H1 (cell line): ENCODE results near the gene KDM2A. TPM values are rescaled to one million over a fixed set of nuclear protein-coding genes. Genes with fewer than 3 reads are reported as not detected.

Experiments
- CTCF ChIA-PET: fragments of 300-600 bp; sonication (Branson Sonifier 250); formaldehyde crosslinking; loops from one replicate; lab custom pipeline; 2021; ENCODE audit not compliant: partially characterized antibody; lab: Charles Lee
- POLR2A ChIA-PET: fragments of 300-600 bp; sonication (Branson Sonifier 250); formaldehyde crosslinking; loops from one replicate; lab custom pipeline; 2021; ENCODE audit warnings: inconsistent platforms; ENCODE audit not compliant: partially characterized antibody; lab: Charles Lee
- DNase-seq, 2 experiments: peaks; one replicate each; pipeline versions ENCODE4 v3.0.0 to v3.0.0-alpha.2; 2010 to 2022; ENCODE audit warnings: low spot score in 2 of 2, low read depth in 1 of 2, mixed read lengths in 1 of 2
- FAIRE-seq: peaks from 2 replicates; lab custom pipeline; 2011; peaks lifted over from hg19 to GRCh38; lab: Jason Lieb, UNC
- H2AFZ ChIP-seq: 2 replicates; pipeline ENCODE4 v1.8.1; 2012; ENCODE audit warnings: low read length, inconsistent platforms
- H2AK5ac ChIP-seq: 2 replicates; pipeline ENCODE4 v1.6.1; 2013; ENCODE audit warnings: low read depth, low read length
- H2BK120ac ChIP-seq: replicated peaks from 2 replicates; pipeline ENCODE3; 2013; ENCODE audit warnings: low read depth, low read length, inconsistent platforms
- H2BK12ac ChIP-seq: 2 replicates; pipeline ENCODE4 v1.6.1; 2013; ENCODE audit warnings: low read depth, low read length
- H2BK15ac ChIP-seq: 2 replicates; pipeline ENCODE4 v1.6.1; 2013; ENCODE audit warnings: low read length
- H2BK20ac ChIP-seq: 2 replicates; pipeline ENCODE4 v1.6.1; 2013; ENCODE audit warnings: low read length
- H2BK5ac ChIP-seq: 2 replicates; pipeline ENCODE4 v1.6.1; 2013; ENCODE audit warnings: low read depth, low read length
- H3K14ac ChIP-seq: 2 replicates; pipeline ENCODE4 v1.6.1; 2013; ENCODE audit warnings: inconsistent platforms; ENCODE audit not compliant: insufficient read length
- H3K18ac ChIP-seq: 2 replicates; pipeline ENCODE4 v1.6.1; 2013; ENCODE audit warnings: low read length; ENCODE audit errors: extremely low read depth
- H3K23ac ChIP-seq: 2 replicates; pipeline ENCODE4 v1.6.1; 2013; ENCODE audit warnings: inconsistent platforms; ENCODE audit not compliant: insufficient read length
- H3K23me2 ChIP-seq: 2 replicates; pipeline ENCODE4 v1.6.1; 2013; ENCODE audit warnings: low read depth, low read length
- H3K27ac ChIP-seq: 2 replicates; pipeline ENCODE4 v1.6.1; 2011; ENCODE audit warnings: low read depth, low read length, inconsistent platforms
- H3K27me3 ChIP-seq, 4 experiments: replicated peaks in 1 of 4; 1 replicate in 1 of 4; 2 replicates in 3 of 4; pipeline versions ENCODE4 v1.6.1 to v1.8.1; 2011 to 2013; ENCODE audit warnings: low read length in 3 of 4, mild to moderate bottlenecking in 3 of 4, inconsistent platforms in 2 of 4, mixed read lengths in 2 of 4, moderate library complexity in 1 of 4; ENCODE audit not compliant: control insufficient read depth in 3 of 4, insufficient read depth in 3 of 4; ENCODE audit errors: extremely low read depth in 1 of 4
- H3K36me3 ChIP-seq, 4 experiments: 2 replicates each; pipeline versions ENCODE4 v1.6.1 to v1.8.1; 2011 to 2013; ENCODE audit warnings: mild to moderate bottlenecking in 4 of 4, low read length in 3 of 4, moderate library complexity in 2 of 4, control low read depth in 1 of 4, inconsistent platforms in 1 of 4; ENCODE audit not compliant: insufficient read depth in 4 of 4, control insufficient read depth in 2 of 4
- H3K4ac ChIP-seq: replicated peaks from 2 replicates; pipeline ENCODE3; 2013; ENCODE audit warnings: low read length, low read depth, mixed read lengths, inconsistent platforms; ENCODE audit not compliant: insufficient read length
- H3K4me1 ChIP-seq, 4 experiments: replicated peaks in 1 of 4; 1 replicate in 1 of 4; 2 replicates in 3 of 4; pipeline versions ENCODE4 v1.6.1 to v1.8.1; 2011 to 2013; ENCODE audit warnings: low read length in 3 of 4, inconsistent platforms in 2 of 4, mixed read lengths in 1 of 4; ENCODE audit not compliant: insufficient read depth in 4 of 4, control insufficient read depth in 3 of 4
- H3K4me2 ChIP-seq, 2 experiments: 2 replicates each; pipeline versions ENCODE4 v1.6.1 to v1.8.1; 2011 to 2013; ENCODE audit warnings: low read depth in 2 of 2, low read length in 2 of 2, control low read depth in 1 of 2, inconsistent platforms in 1 of 2, mild to moderate bottlenecking in 1 of 2; ENCODE audit not compliant: insufficient read depth in 1 of 2
- H3K4me3 ChIP-seq, 4 experiments: fragments of 200-600, 300-600 bp in 1 of 4; sonication (generic), shearing (Covaris generic), sonication (Bioruptor Twin) in 1 of 4; 2 replicates each; pipeline versions ENCODE4 v1.5.1 to v1.8.1; 2011 to 2016; ENCODE audit warnings: low read length in 4 of 4, low read depth in 3 of 4, control low read depth in 2 of 4, inconsistent platforms in 2 of 4, mild to moderate bottlenecking in 2 of 4, mixed read lengths in 1 of 4, moderate library complexity in 1 of 4; ENCODE audit not compliant: insufficient read depth in 2 of 4; ENCODE audit errors: extremely low read depth in 1 of 4
- H3K56ac ChIP-seq: replicated peaks from 2 replicates; pipeline ENCODE3; 2013; ENCODE audit warnings: low read depth, mild to moderate bottlenecking, mixed read lengths, low read length, inconsistent platforms; ENCODE audit not compliant: insufficient read length
- H3K79me1 ChIP-seq: 2 replicates; pipeline ENCODE4 v1.6.1; 2013; ENCODE audit warnings: low read depth, low read length, control low read depth
- H3K79me2 ChIP-seq, 2 experiments: 2 replicates each; pipeline versions ENCODE4 v1.6.1 to v1.8.1; 2012 to 2013; ENCODE audit warnings: low read length in 2 of 2, mild to moderate bottlenecking in 2 of 2, inconsistent platforms in 1 of 2; ENCODE audit not compliant: insufficient read depth in 2 of 2, control insufficient read depth in 1 of 2
- H3K9ac ChIP-seq, 4 experiments: replicated peaks in 1 of 4; 1 replicate in 1 of 4; 2 replicates in 3 of 4; pipeline versions ENCODE4 v1.6.1 to v1.8.1; 2011 to 2013; ENCODE audit warnings: low read depth in 3 of 4, low read length in 3 of 4, control low read depth in 2 of 4, mild to moderate bottlenecking in 2 of 4, moderate library complexity in 2 of 4, inconsistent platforms in 1 of 4; ENCODE audit errors: extremely low read depth in 1 of 4
- H3K9me3 ChIP-seq, 2 experiments: 2 replicates each; pipeline versions ENCODE4 v1.6.1 to v1.8.1; 2012 to 2013; ENCODE audit warnings: mild to moderate bottlenecking in 2 of 2, moderate library complexity in 2 of 2, control low read depth in 1 of 2, inconsistent platforms in 1 of 2, low read depth in 1 of 2, low read length in 1 of 2, mixed read lengths in 1 of 2; ENCODE audit not compliant: insufficient read depth in 2 of 2
- H4K20me1 ChIP-seq, 2 experiments: replicated peaks in 1 of 2; 2 replicates each; pipeline versions ENCODE3 to v1.8.1; 2011 to 2013; ENCODE audit warnings: inconsistent platforms in 2 of 2, low read length in 2 of 2, mild to moderate bottlenecking in 1 of 2; ENCODE audit not compliant: insufficient read depth in 2 of 2, control insufficient read depth in 1 of 2
- H4K5ac ChIP-seq: 2 replicates; pipeline ENCODE4 v1.6.1; 2013; ENCODE audit warnings: low read length, low read depth, mixed read lengths, inconsistent platforms; ENCODE audit not compliant: insufficient read length
- H4K8ac ChIP-seq: 2 replicates; pipeline ENCODE4 v1.8.0; 2013; ENCODE audit warnings: mild to moderate bottlenecking, moderate library complexity, low read length, inconsistent platforms; ENCODE audit not compliant: insufficient read depth; ENCODE audit errors: extremely low read depth
- H4K91ac ChIP-seq: replicated peaks from 2 replicates; pipeline ENCODE3; 2013; ENCODE audit warnings: low read length, mixed read lengths, inconsistent platforms; ENCODE audit not compliant: insufficient read length
- ATF3 ChIP-seq: IDR thresholded peaks from 2 replicates; pipeline ENCODE4 v1.6.1; 2011; ENCODE audit warnings: low read depth, mild to moderate bottlenecking, low read length; ENCODE audit not compliant: insufficient read depth
- CBX8 ChIP-seq: fragments of 300-800, 300-1000 bp; sonication (generic); IDR thresholded peaks from 2 replicates; pipeline ENCODE4 v1.7.1; 2016; ENCODE audit warnings: low read depth, low read length, borderline replicate concordance
- GABPA ChIP-seq: IDR thresholded peaks from 2 replicates; pipeline ENCODE4 v1.6.1; 2011; ENCODE audit warnings: mild to moderate bottlenecking, low read length, moderate library complexity, borderline replicate concordance; ENCODE audit not compliant: insufficient read depth
- GTF2F1 ChIP-seq: IDR thresholded peaks from 2 replicates; pipeline ENCODE4 v1.6.1; 2012; ENCODE audit warnings: low read depth, low read length, improper control_type of control experiment, borderline replicate concordance
- HDAC2 ChIP-seq, 2 experiments: fragments of 300-600 bp in 1 of 2; sonication (generic) in 1 of 2; IDR thresholded peaks; 2 replicates each; pipeline ENCODE4 v1.6.1; 2011 to 2012; ENCODE audit warnings: low read depth in 2 of 2, low read length in 2 of 2, mild to moderate bottlenecking in 2 of 2, moderate library complexity in 2 of 2, borderline replicate concordance in 1 of 2, inconsistent platforms in 1 of 2
- KDM1A ChIP-seq: fragments of 200-600, 300-600 bp; sonication (generic); IDR thresholded peaks from 2 replicates; pipeline ENCODE4 v1.7.1; 2016; ENCODE audit warnings: mild to moderate bottlenecking, low read length, borderline replicate concordance
- RNF2 ChIP-seq: fragments of 200-900, 300-1000 bp; sonication (generic); IDR thresholded peaks from 2 replicates; pipeline ENCODE4 v1.7.1; 2016; ENCODE audit warnings: borderline replicate concordance, low read depth, mild to moderate bottlenecking, antibody characterized with exemption, low read length; ENCODE audit not compliant: poor library complexity, severe bottlenecking; ENCODE audit errors: missing control alignments
- SP2 ChIP-seq: IDR thresholded peaks from 2 replicates; pipeline ENCODE4 v1.6.1; 2012; ENCODE audit warnings: mild to moderate bottlenecking, low read length, inconsistent platforms
- SUZ12 ChIP-seq: fragments of 200-600 bp; sonication (generic); IDR thresholded peaks from 2 replicates; pipeline ENCODE4 v1.6.1; 2012; ENCODE audit warnings: mild to moderate bottlenecking, inconsistent platforms, low read length, moderate library complexity, mixed read lengths
- TAF7 ChIP-seq: optimal IDR thresholded peaks from 2 replicates; pipeline ENCODE3; 2011; ENCODE audit warnings: low read depth, mild to moderate bottlenecking, inconsistent platforms, low read length, moderate library complexity, borderline replicate concordance
- TBP ChIP-seq: IDR thresholded peaks from 2 replicates; pipeline ENCODE4 v1.6.1; 2011; ENCODE audit warnings: low read depth, low read length, improper control_type of control experiment
- WGBS, 2 experiments: shearing (Covaris generic) in 1 of 2; methylation state at CpG; one replicate each; pipeline versions ENCODE4 v1.1.6 to v1.1.7; 2013 to 2015; ENCODE audit warnings: low lambda C conversion rate in 2 of 2, mixed read lengths in 2 of 2, inconsistent platforms in 1 of 2, low coverage in 1 of 2, missing lambda C conversion rate in 1 of 2; ENCODE audit not compliant: insufficient replicate concordance in 2 of 2, insufficient coverage in 1 of 2, insufficient read length in 1 of 2; ENCODE audit errors: extremely low coverage in 1 of 2, missing lambda C conversion rate in 1 of 2; 5-methylcytosine and 5-hydroxymethylcytosine counted together
- polyA plus RNA-seq, 7 experiments: library from polyadenylated mRNA; depleted of rRNA in 3 of 7; stranded (reverse) in 5 of 7; unstranded in 2 of 7; fragments of >200 nt in 5 of 7; fragments of 200-250 nt in 2 of 7; gene quantifications; 1 replicate in 5 of 7; 2 replicates in 1 of 7; 4 replicates in 1 of 7; pipeline versions ENCODE4 v1.2.1 to v1.2.3, GENCODE V29; 2011 to 2013; ENCODE audit warnings: missing spikeins in 2 of 7, mixed read lengths in 2 of 7
- total RNA-seq: library from RNA; stranded (reverse); fragmentation: NEBNext Ultra II Directional; extraction: Animal tissue kit (Norgen Biotek cat#: 25700); gene quantifications from 2 replicates; pipeline ENCODE4 v1.2.1, GENCODE V29; 2021
- TF ChIP-seq, protein P1 (sequence below): IDR thresholded peaks from 2 replicates; pipeline ENCODE4 v1.6.1; 2012; ENCODE audit warnings: inconsistent platforms

KDM2A gene
- total and polyA plus RNA-seq, 2 of the 8 experiments (the other 6 are each of a cell fraction or from before 2014, with no cell fraction given) = 55.4 to 66.2 TPM

GRCh38 chr11:67178421-67178820 lies 59.4 kb downstream of the KDM2A start:
- 90% methylated on average over 1 of the region's 1 CpG; no CpG with 5 or more reads in 1 of the 2 experiments for WGBS, 2 experiments
- DNase-seq = no peak
- Histone ChIP-seq H3K9me3 (no peaks in the 10 kb centered on the region), H2AFZ (no peak overlapping the region), H3K4me3 (no peak overlapping the region), H2BK5ac (no peak overlapping the region), H3K4me1 (no peaks in the 10 kb centered on the region), H3K9ac (no peak overlapping the region), H3K23ac (no peak overlapping the region), H3K56ac (no peak overlapping the region), H2BK20ac (no peak overlapping the region), H4K91ac (no peak overlapping the region), H4K8ac (no peak overlapping the region), H3K18ac (no peak overlapping the region), H3K14ac (no peak overlapping the region), H3K23me2 (no peaks in the 10 kb centered on the region), H2BK12ac (no peak overlapping the region), H2AK5ac (no peak overlapping the region), H2BK15ac (no peak overlapping the region), H3K27me3 (no peaks in the 10 kb centered on the region), H4K5ac (no peak overlapping the region), H3K79me2 (peaks cover 0 to 55% of the 10 kb centered on the region in 2 experiments; a peak in 2 of 4 replicates), H3K4me2 (no peak overlapping the region), H3K36me3 (peaks cover 7 to 23% (median 15%) of the 10 kb centered on the region in 4 experiments; a peak in 4 of 8 replicates), H3K79me1 (no peaks in the 10 kb centered on the region), H2BK120ac (no peak overlapping the region), H3K4ac (no peak overlapping the region), H4K20me1 (peaks cover 4 to 7% of the 10 kb centered on the region in 2 experiments), H3K27ac (no peak overlapping the region)
- no peak for FAIRE-seq
- CTCF ChIA-PET = interaction anchor here (0.6 to 1.5 kb wide), 2 partner anchors 23 to 391 kb away, joined by 3 to 4 read pairs; no protein-coding TSS in a partner anchor
- POLR2A ChIA-PET = interaction anchor here (1.0 kb wide), 1 partner anchor 62 kb away, joined by 3 read pairs; no protein-coding TSS in a partner anchor
- TF ChIP-seq TAF7 = no peak
- TF ChIP-seq SUZ12 = no peak
- no peak for TF ChIP-seq CBX8
- no peak for TF ChIP-seq GTF2F1
- no peak for TF ChIP-seq RNF2
- no peak for TF ChIP-seq GABPA
- no peak for TF ChIP-seq SP2
- TF ChIP-seq, protein P1, sequence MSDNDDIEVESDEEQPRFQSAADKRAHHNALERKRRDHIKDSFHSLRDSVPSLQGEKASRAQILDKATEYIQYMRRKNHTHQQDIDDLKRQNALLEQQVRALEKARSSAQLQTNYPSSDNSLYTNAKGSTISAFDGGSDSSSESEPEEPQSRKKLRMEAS = no peak
- no peak for TF ChIP-seq HDAC2 (IDR thresholded peaks at IDR 0.05; ENCODE audit: borderline replicate concordance in 1 of 2, low read depth in 2 of 2, low read length in 2 of 2)
- no peak for TF ChIP-seq ATF3
- no peak for TF ChIP-seq TBP
- no peak for TF ChIP-seq KDM1A
